ENCODE results near the gene HES3.

DNA sequence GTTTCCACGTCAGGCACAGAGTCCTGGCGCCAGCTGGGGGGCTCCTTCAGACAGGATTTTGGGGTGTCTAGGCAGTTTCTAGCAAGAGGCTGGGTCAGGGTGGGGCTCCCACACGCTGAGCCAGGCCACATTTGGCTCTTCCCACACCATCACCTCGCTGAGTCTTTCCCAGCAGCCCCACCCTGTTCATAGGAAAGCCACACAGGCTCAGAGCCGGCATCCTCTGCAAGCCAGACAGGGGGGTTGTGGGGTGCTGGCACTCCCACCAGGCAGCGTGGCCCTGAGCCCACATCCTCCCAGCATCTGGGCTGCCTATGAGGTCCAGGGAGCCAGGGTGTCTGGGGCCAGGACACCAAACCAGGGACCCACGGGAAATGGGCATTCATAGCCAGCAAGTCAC, 19.7 kb downstream of the HES3 start:
- no peak for TF ChIP-seq NFIC (IDR thresholded peaks at IDR 0.05; ENCODE audit: borderline replicate concordance)
- TF ChIP-seq, protein P1, sequence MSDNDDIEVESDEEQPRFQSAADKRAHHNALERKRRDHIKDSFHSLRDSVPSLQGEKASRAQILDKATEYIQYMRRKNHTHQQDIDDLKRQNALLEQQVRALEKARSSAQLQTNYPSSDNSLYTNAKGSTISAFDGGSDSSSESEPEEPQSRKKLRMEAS (IDR thresholded peaks at IDR 0.05; ENCODE audit: low read depth), result no peak
